ENCODE results near the gene FYN.

The FYN gene

DNA sequence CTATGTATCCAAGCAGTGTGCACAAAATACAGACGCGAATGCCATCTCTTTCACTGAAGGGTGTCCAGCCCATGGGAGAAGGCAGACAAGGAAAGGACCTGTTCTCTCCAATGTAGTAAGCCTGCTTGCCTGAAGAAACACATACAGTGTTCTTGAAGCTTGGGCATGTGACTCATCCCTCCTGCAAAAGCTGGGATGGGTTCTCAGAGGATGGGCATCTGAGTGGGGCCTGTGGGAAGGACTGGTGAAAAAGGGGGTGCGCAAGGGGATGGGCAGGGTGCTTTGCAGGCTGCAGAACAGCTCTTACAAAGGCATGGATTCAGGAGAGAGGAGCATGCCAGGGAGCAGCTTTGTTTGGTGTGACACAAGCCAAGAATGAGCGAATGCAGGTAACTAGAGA is 128.1 kb downstream of the FYN start:
- Histone ChIP-seq H3K27ac (ENCODE audit: low read length) (no peak overlapping the region), H4K20me1 (ENCODE audit: insufficient read depth, low read length) (peaks cover 19% of the 10 kb centered on the region; the same call in 1 of the 2 replicates), H3K9me3 (ENCODE audit: insufficient read depth, low read length, severe bottlenecking) (no peaks in the 10 kb centered on the region), H3K4me2 (ENCODE audit: insufficient read depth, low read length) (no peak overlapping the region), H3K9ac (ENCODE audit: low read depth, low read length) (no peak overlapping the region), H3K79me2 (ENCODE audit: insufficient read depth, low read length) (peaks cover 35% of the 10 kb centered on the region), H3K27me3 (ENCODE audit: insufficient read depth, low read length, poor library complexity) (no peaks in the 10 kb centered on the region), H2AFZ (ENCODE audit: low read depth, low read length) (no peak overlapping the region), H3K4me3 (ENCODE audit: low read depth in 1 of 2, low read length in 2 of 2) (no peak overlapping the region), H3K36me3 (ENCODE audit: insufficient read depth, low read length) (peaks cover 29% of the 10 kb centered on the region; the same call in 1 of the 2 replicates), H3K4me1 (ENCODE audit: insufficient read depth, low read length) (no peaks in the 10 kb centered on the region)
- TF ChIP-seq EZH2 (IDR thresholded peaks at IDR 0.05; ENCODE audit: borderline replicate concordance, low read depth, low read length, severe bottlenecking): no peak
- TF ChIP-seq, protein P1, sequence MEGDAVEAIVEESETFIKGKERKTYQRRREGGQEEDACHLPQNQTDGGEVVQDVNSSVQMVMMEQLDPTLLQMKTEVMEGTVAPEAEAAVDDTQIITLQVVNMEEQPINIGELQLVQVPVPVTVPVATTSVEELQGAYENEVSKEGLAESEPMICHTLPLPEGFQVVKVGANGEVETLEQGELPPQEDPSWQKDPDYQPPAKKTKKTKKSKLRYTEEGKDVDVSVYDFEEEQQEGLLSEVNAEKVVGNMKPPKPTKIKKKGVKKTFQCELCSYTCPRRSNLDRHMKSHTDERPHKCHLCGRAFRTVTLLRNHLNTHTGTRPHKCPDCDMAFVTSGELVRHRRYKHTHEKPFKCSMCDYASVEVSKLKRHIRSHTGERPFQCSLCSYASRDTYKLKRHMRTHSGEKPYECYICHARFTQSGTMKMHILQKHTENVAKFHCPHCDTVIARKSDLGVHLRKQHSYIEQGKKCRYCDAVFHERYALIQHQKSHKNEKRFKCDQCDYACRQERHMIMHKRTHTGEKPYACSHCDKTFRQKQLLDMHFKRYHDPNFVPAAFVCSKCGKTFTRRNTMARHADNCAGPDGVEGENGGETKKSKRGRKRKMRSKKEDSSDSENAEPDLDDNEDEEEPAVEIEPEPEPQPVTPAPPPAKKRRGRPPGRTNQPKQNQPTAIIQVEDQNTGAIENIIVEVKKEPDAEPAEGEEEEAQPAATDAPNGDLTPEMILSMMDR (IDR thresholded peaks at IDR 0.05; ENCODE audit: borderline replicate concordance, extremely low read depth, low read length, poor library complexity, severe bottlenecking): no peak
- DNase-seq (no peak), ATAC-seq (ENCODE audit: insufficient read depth, low read depth) (no peak)

DNA sequence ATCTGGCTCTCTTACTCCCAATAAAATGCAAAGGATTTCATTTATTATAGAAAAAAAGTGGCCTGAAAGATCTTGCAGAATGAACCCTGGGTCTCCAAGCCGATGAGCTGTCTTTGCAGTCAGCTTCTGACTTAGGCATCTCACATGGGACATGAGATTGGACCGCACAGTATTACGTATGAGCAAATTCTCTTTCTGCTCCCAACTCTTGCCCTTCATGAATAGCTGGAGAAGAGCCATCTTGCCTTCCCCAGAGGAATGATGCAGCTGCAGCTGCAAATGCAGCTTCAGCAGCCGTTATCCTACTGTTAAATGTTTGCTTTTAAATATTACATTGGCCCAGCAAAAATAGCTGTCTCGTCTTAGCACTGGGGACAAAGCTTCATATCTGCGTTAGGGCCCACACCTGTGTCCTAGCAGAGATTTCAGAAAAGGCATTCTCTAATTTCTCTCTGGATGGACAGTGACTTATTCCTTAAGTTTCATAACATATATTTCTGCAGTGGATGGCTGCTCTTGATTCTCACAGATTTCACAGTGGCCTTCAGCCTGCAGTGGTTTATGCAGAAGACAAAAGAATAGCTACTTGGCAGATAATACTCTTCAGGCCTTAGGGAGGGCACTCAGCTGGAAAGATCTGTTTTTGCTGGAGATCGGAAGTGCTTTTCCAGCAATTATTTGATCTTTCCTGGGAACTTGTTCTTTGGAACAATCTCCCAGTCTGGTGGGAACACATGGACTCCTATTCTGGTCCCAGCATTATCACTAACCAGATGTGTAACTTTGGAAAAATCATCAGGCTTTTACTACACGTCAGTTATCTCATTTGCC is 129.2 kb downstream of the FYN start:
- Histone ChIP-seq H3K9me3 (ENCODE audit: insufficient read depth, low read length, severe bottlenecking) (no peaks in the 10 kb centered on the region), H3K36me3 (ENCODE audit: insufficient read depth, low read length) (peaks cover 34% of the 10 kb centered on the region), H3K27ac (ENCODE audit: low read length) (no peak overlapping the region), H3K4me2 (ENCODE audit: insufficient read depth, low read length) (no peak overlapping the region), H4K20me1 (ENCODE audit: insufficient read depth, low read length) (peaks cover 22% of the 10 kb centered on the region; the same call in 1 of the 2 replicates), H3K4me1 (ENCODE audit: insufficient read depth, low read length) (no peaks in the 10 kb centered on the region), H2AFZ (ENCODE audit: low read depth, low read length) (no peak overlapping the region), H3K27me3 (ENCODE audit: insufficient read depth, low read length, poor library complexity) (no peaks in the 10 kb centered on the region), H3K4me3 (ENCODE audit: low read depth in 1 of 2, low read length in 2 of 2) (no peak overlapping the region), H3K79me2 (ENCODE audit: insufficient read depth, low read length) (peaks cover 39% of the 10 kb centered on the region), H3K9ac (ENCODE audit: low read depth, low read length) (no peak overlapping the region)
- no peak for ATAC-seq (ENCODE audit: insufficient read depth, low read depth)
- no peak for DNase-seq
- no peak for TF ChIP-seq EZH2 (IDR thresholded peaks at IDR 0.05; ENCODE audit: borderline replicate concordance, low read depth, low read length, severe bottlenecking)
- TF ChIP-seq, protein P1 (IDR thresholded peaks at IDR 0.05; ENCODE audit: borderline replicate concordance, extremely low read depth, low read length, poor library complexity, severe bottlenecking): no peak

DNA sequence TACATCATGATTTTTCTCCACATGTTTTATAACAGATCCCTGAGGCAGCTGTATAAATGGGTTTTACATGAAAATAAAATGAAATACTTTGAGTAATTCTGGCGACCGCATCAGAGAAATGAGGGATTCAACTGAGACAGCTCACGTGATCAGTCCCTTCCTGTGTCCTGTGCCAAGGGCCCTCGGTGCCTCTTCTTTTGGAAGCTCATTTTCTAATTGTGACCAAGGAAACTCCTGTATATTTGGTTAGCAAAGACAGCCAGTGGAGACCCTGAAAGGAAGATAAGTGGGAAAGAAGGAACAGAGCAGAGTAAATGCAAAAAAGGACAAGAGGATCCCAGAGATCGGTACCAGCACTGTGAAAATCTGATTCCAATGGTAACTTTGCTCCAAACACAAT is 129.9 kb downstream of the FYN start:
- Histone ChIP-seq H3K4me2 (ENCODE audit: insufficient read depth, low read length) (no peak overlapping the region), H4K20me1 (ENCODE audit: insufficient read depth, low read length) (peaks cover 29% of the 10 kb centered on the region; the same call in 1 of the 2 replicates), H3K27ac (ENCODE audit: low read length) (no peak overlapping the region), H3K36me3 (ENCODE audit: insufficient read depth, low read length) (peaks cover 38% of the 10 kb centered on the region), H3K79me2 (ENCODE audit: insufficient read depth, low read length) (peaks cover 45% of the 10 kb centered on the region), H3K9me3 (ENCODE audit: insufficient read depth, low read length, severe bottlenecking) (no peaks in the 10 kb centered on the region), H3K9ac (ENCODE audit: low read depth, low read length) (no peak overlapping the region), H2AFZ (ENCODE audit: low read depth, low read length) (no peak overlapping the region), H3K27me3 (ENCODE audit: insufficient read depth, low read length, poor library complexity) (no peaks in the 10 kb centered on the region), H3K4me3 (ENCODE audit: low read depth in 1 of 2, low read length in 2 of 2) (no peak overlapping the region), H3K4me1 (ENCODE audit: insufficient read depth, low read length) (no peaks in the 10 kb centered on the region)
- ATAC-seq (ENCODE audit: insufficient read depth, low read depth) (no peak), DNase-seq (no peak)
- no peak for TF ChIP-seq EZH2 (IDR thresholded peaks at IDR 0.05; ENCODE audit: borderline replicate concordance, low read depth, low read length, severe bottlenecking)
- TF ChIP-seq, protein P1 (IDR thresholded peaks at IDR 0.05; ENCODE audit: borderline replicate concordance, extremely low read depth, low read length, poor library complexity, severe bottlenecking): no peak
